Measurements from ENCODE around the gene HIPK1. TPM values are rescaled to one million over a fixed set of nuclear protein-coding genes. Genes with fewer than 3 reads are reported as not detected.
"Not testable (repeated sequence)": the region's sequence is repeated elsewhere in the genome, so short reads cannot be mapped to it uniquely, and the experiment has no call there.

The HIPK1 gene
- total RNA-seq, 1 donor from 2014 or later, result 62.9 TPM

DNA sequence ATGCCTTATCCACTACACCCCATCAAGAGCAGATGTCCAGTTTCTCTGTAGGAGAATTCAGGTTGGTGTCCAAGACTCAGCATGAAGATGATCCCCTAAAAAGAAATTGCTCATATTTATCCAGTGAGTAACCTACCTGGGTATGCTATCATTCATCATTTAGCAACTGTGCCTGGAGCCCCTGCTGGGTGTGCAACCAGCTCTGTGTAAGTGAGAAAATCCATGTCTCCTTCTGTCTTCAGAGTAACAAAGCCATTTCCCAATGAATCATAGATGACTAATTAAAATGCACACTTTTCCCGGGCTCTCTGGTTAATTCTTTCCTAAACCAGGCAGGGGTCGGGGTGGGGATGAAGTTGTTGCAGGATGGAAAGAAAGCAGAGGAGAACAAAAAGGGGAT, 86.0 kb downstream of the HIPK1 start:
- no peak for DNase-seq

DNA sequence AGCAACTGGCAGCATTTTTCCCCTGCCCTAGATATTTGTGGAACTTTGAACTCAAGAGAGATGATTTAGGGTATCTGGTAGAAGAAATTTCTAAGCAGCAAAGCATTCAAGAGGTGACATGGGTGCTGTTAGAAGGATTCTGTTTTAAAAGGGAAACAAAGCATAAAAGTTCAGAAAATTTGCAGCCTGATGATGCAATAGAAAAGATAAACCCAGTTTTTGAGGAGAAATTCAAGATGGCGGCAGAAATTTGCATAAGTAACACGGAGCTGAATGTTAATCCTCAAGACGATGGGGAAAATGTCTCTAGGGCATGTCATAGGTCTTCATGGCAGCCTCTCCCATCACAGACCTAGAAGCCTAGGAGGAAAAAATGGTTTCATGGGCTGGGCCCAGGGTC, 90.6 kb downstream of the HIPK1 start:
- not testable (repeated sequence) for DNase-seq

DNA sequence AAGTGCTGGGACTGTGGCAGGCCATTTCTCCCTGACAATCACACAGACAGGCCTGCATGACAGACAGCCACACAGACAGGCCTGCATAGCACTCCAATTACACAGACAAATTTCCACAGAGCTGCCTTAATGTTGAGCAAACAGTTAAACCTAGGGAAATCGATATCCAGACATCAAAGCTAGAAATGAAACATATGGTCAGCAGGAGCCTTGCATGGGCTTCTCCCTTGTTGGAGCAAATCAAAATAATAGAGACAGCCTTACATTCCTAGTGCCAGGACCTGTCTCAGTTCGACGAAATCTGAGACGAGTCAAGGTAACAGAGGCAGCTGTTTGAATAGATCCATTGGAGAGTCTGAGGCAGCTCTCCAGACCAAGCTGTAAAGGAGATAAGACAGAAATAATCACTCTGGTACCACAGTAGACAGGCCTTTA, 92.6 kb downstream of the HIPK1 start:
- DNase-seq, result peak; percentile 38

DNA sequence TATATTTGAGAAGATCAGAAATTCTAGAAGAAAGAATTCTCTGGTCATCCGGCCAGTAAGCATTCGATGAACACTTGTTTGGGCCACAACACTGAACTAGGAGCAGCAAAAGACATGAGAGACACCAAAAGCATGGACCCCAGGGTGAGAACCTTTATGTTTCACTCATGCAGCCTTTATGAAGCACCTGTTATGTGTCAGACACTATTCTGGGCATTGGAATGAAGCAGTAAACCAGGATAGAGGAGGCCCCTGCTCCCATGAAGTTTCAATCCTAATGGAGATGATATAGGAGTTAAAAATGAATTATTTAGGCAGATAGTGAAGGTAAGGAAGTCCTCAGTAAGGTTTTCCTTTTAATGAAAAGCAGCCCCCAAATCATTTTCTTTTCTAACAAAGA, 93.8 kb downstream of the HIPK1 start:
- DNase-seq, result peak; percentile 33

DNA sequence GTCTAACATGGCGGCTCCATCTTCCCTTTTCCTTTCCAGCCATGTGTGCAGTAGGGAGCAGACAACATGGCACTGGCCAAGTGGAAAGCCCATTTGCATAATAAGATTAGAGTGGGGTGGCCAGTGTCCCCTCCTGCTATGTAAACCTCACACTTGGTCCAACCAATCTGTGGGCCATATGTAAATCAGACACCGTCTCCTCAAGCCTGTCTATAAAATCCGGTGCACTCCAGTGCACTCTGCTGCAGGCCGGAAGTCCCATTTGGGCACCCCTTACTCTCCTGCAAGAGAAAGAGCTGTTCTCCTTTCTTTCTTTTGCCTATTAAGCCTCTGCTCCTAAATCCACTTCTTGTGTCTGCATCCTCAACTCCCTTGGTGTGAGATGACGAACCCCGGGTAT, 94.3 kb downstream of the HIPK1 start:
- peak; percentile 39 for DNase-seq

DNA sequence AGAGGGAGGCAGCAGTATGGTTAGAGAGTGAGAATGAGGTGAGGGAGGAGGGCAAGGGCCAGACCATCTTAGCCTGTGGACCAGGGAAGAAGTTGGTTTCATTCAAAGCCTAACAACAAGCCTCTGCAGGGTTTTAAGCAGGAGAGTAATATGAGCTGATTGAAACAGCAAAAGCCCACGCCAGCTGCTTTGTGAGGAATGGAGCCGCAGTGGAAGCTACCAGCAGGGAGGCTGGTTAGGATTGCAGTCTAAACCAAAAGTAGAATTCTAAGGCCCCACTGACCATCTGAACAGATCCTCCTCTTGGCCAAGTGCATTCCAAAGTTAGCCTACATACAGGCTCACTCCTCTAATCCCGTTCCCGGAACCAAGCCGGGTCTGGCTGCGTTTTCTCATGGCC, 94.9 kb downstream of the HIPK1 start:
- DNase-seq, result peak; percentile 81

DNA sequence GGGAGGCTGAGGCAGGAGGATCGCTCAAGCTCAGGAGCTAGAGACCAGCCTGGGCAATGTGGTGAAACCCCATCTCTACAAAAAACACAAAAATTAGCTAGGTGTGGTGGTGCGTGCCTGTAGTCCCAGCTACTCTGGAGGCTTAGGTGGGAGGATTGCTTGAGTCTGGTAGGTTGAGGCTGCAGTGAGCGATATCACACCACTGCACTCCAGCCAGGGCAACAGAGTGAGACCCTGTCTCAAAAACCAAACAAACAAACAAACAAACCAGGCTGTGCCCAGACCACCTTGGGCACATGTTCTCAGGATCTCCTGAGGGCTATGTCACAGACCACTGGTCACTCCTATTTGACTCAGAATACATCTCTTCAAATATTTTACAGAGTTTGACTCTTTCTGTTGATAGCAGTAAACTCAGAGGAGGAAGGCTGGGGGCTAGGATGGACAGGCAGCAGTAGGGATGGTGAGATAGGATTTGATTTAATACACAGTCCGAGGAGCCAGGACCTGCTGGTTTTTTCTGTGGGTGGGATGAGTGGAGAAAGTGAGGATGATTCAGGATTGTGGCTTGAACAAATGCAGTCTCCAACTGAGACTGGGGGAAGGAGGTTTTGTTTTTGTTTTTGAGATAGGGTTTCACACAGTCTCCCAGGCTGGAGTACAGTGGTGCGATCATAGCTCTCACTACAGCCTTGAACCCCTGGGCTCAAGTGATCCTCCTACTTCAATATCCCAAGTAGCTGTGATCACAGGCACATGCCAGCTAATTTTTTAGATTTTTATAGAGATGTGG, 96.7 kb downstream of the HIPK1 start:
- peak; percentile 10 for DNase-seq

DNA sequence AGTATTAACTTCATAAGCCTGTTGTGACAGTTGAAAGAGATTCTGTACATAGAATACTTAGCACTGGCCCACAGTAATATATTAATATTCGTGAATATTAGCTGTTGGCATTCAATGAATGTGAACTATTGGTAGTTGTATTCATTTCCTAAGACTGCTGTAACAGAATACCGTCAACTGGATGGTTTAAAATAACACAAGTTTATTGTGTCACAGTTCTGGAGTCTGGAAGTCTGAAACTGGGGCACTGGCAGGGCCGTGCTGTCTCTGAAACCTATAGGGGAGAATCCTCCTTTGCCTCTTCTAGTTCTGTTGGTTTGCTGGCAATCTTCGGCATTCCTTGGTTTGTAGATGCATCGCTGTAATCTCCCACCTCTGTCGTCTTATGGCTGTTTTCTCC, 97.7 kb downstream of the HIPK1 start:
- DNase-seq, result peak; percentile 40

Other genes starting within 250 kb of the HIPK1 start
- 12.9 TPM for gene PHTF1, start 169.8 kb upstream of the HIPK1 start, total RNA-seq
- gene RSBN1, start 116.8 kb upstream of the HIPK1 start, total RNA-seq, result 27.8 TPM
- gene PTPN22, start 57.6 kb upstream of the HIPK1 start, total RNA-seq, result 0.92 TPM
- gene BCL2L15, start 41.7 kb upstream of the HIPK1 start, total RNA-seq, result 0.41 TPM
- gene AP4B1, start 24.5 kb upstream of the HIPK1 start, total RNA-seq, result 37.4 TPM
- gene DCLRE1B, start 24.0 kb upstream of the HIPK1 start, total RNA-seq, result 5.9 TPM
- 80.7 TPM for gene OLFML3, start 50.1 kb downstream of the HIPK1 start, total RNA-seq
- gene SYT6, start 224.5 kb downstream of the HIPK1 start, total RNA-seq, result 0.10 TPM